K562 (cell line): Measurements from ENCODE around the gene DNAJC9. TPM values are rescaled to one million over a fixed set of nuclear protein-coding genes. Genes with fewer than 3 reads are reported as not detected.

ENCODE experiments used
- BDP1 ChIP-seq: IDR thresholded peaks from 3 replicates; pipeline ENCODE4 v1.6.1; 2011; ENCODE audit not compliant: insufficient read length, insufficient read depth
- CCAR2 ChIP-seq: fragments of 200-400 bp; formaldehyde crosslinking; IDR thresholded peaks from 2 replicates; pipeline ENCODE4 v1.6.1; 2017; ENCODE audit warnings: mild to moderate bottlenecking, low read depth, low read length
- ELF2 ChIP-seq: fragments of 250-450 bp; sonication (Bioruptor Pico); IDR thresholded peaks from 2 replicates; pipeline ENCODE4 v1.5.0; 2021; ENCODE audit warnings: mild to moderate bottlenecking
- ESRRB ChIP-seq: fragments of 250-450 bp; sonication (Bioruptor Pico); IDR thresholded peaks from 2 replicates; pipeline ENCODE4 v1.5.0; 2020; ENCODE audit warnings: mild to moderate bottlenecking, moderate library complexity, borderline replicate concordance
- ETV5 ChIP-seq: sonication (generic); formaldehyde crosslinking; IDR thresholded peaks from 2 replicates; pipeline ENCODE4 v1.4.0; 2020; ENCODE audit warnings: low read depth, mild to moderate bottlenecking, missing genetic modification reagents
- FOXA3 ChIP-seq, 2 experiments: fragments of 450-650 bp in 1 of 2; sonication (generic) in 1 of 2; formaldehyde crosslinking; IDR thresholded peaks in 1 of 2; conservative IDR thresholded peaks in 1 of 2; 2 replicates each; pipeline versions ENCODE4 v1.4.0 to v1.8.0; 2020 to 2022; ENCODE audit warnings: mild to moderate bottlenecking in 2 of 2, missing genetic modification reagents in 1 of 2
- GABPB1 ChIP-seq: sonication (generic); formaldehyde crosslinking; IDR thresholded peaks from 2 replicates; pipeline ENCODE4 v1.8.0; 2022; ENCODE audit warnings: mild to moderate bottlenecking, missing genetic modification reagents
- GATAD2B ChIP-seq: fragments of 450-650 bp; IDR thresholded peaks from 2 replicates; pipeline ENCODE4 v1.6.1; 2017; ENCODE audit warnings: mild to moderate bottlenecking, borderline replicate concordance
- GMEB1 ChIP-seq: fragments of 250-450 bp; sonication (Bioruptor Pico); IDR thresholded peaks from 2 replicates; pipeline ENCODE4 v1.4.0; 2020; ENCODE audit warnings: mild to moderate bottlenecking
- KLF6 ChIP-seq: fragments of 250-450 bp; sonication (Bioruptor Pico); IDR thresholded peaks from 2 replicates; pipeline ENCODE4 v1.4.0; 2020; ENCODE audit warnings: mild to moderate bottlenecking, moderate library complexity, borderline replicate concordance
- PHB2 ChIP-seq: fragments of 450-650 bp; IDR thresholded peaks from 2 replicates; pipeline ENCODE4 v1.6.1; 2017; ENCODE audit warnings: low read depth
- RBM14 ChIP-seq: fragments of 200-400 bp; formaldehyde crosslinking; IDR thresholded peaks from 2 replicates; pipeline ENCODE4 v1.6.1; 2018; ENCODE audit warnings: low read depth, mild to moderate bottlenecking, low read length, moderate library complexity, borderline replicate concordance; ENCODE audit not compliant: insufficient read depth
- RHOXF2B ChIP-seq: fragments of 250-450 bp; sonication (Bioruptor Pico); conservative IDR thresholded peaks from 2 replicates; pipeline ENCODE4 v1.5.1; 2021
- RNF219 ChIP-seq: fragments of 250-450 bp; sonication (Bioruptor Pico); IDR thresholded peaks from 2 replicates; pipeline ENCODE4 v1.5.0; 2022; ENCODE audit warnings: mild to moderate bottlenecking
- SNRNP70 ChIP-seq: fragments of 200-400 bp; formaldehyde crosslinking; optimal IDR thresholded peaks from 2 replicates; pipeline ENCODE3; 2017; ENCODE audit warnings: low read depth, low read length
- SRSF7 ChIP-seq: fragments of 200-400 bp; formaldehyde crosslinking; optimal IDR thresholded peaks from 2 replicates; pipeline ENCODE3; 2017; ENCODE audit warnings: mild to moderate bottlenecking, low read depth, low read length
- ZC3H8 ChIP-seq: fragments of 450-650 bp; IDR thresholded peaks from 2 replicates; pipeline ENCODE4 v1.6.1; 2017
- ZHX1 ChIP-seq: fragments of 150-350 bp; conservative IDR thresholded peaks from 2 replicates; pipeline ENCODE4 v1.6.1; 2014; ENCODE audit warnings: low read length
- ZKSCAN8 ChIP-seq: fragments of 200-800 bp; sonication (Bioruptor generic); IDR thresholded peaks from 2 replicates; pipeline ENCODE4 v1.6.1; 2016; ENCODE audit warnings: missing genetic modification characterization, missing compliant biosample characterization
- ZNF507 ChIP-seq: conservative IDR thresholded peaks from 2 replicates; pipeline ENCODE4 v1.6.1; 2017; ENCODE audit warnings: missing genetic modification characterization, missing compliant biosample characterization
- ZNF551 ChIP-seq: fragments of 250-450 bp; sonication (Bioruptor Pico); IDR thresholded peaks from 2 replicates; pipeline ENCODE4 v1.5.0; 2021; ENCODE audit warnings: mild to moderate bottlenecking, moderate library complexity
- ZNF583 ChIP-seq: fragments of 250-450 bp; sonication (Bioruptor Pico); IDR thresholded peaks from 2 replicates; pipeline ENCODE4 v1.4.0; 2020
- ZNF589 ChIP-seq: fragments of 200-800 bp; sonication (Bioruptor generic); IDR thresholded peaks from 2 replicates; pipeline ENCODE4 v1.6.1; 2016; ENCODE audit warnings: low read depth, missing genetic modification characterization, missing compliant biosample characterization
- ZNF764 ChIP-seq: fragments of 250-450 bp; sonication (Bioruptor Pico); IDR thresholded peaks from 2 replicates; pipeline ENCODE4 v1.4.0; 2020; ENCODE audit warnings: low read depth, mild to moderate bottlenecking, moderate library complexity
- polyA plus RNA-seq, 8 experiments: library from polyadenylated mRNA; depleted of rRNA in 4 of 8; stranded (reverse) in 5 of 8; unstranded in 3 of 8; fragments of >200 nt; fragmentation: Nextera tagmentation in 2 of 8; fragmentation: Illumina TruSeq in 1 of 8; extraction: Ambion mirVana in 2 of 8; extraction: Trizol in 1 of 8; gene quantifications; 2 replicates each; pipeline versions ENCODE4 v1.2.1 to v1.2.3, GENCODE V29; 2011 to 2014; ENCODE audit warnings: inconsistent platforms in 1 of 8, missing spikeins in 1 of 8
- total RNA-seq, 7 experiments: library from RNA; depleted of rRNA in 6 of 7; stranded (reverse); fragments of >200 nt in 6 of 7; fragmentation: Illumina TruSeq in 2 of 7; extraction: Trizol in 2 of 7; gene quantifications; 2 replicates each; pipeline versions ENCODE4 v1.2.1 to v1.2.3, GENCODE V29; 2011 to 2021; ENCODE audit warnings: low replicate concordance in 1 of 7

DNAJC9 gene
- total and polyA plus RNA-seq, 9 of the 15 experiments (the other 6 are each of a cell fraction or from before 2014, with no cell fraction given): 66.7 to 133 (median 102) TPM

- TF ChIP-seq KLF6 (CRISPR knock-in tag): no peak
- no peak for TF ChIP-seq CCAR2
- TF ChIP-seq ETV5 (CRISPR knock-in tag): peak; percentile 95
- TF ChIP-seq PHB2: peak; percentile 83
- TF ChIP-seq ZNF551 (CRISPR knock-in tag): no peak
- TF ChIP-seq ZHX1: no peak
- TF ChIP-seq GABPB1 (CRISPR knock-in tag): 0 out of 2 replicates have a peak, but pooled peaks have one; percentile 45
- no peak for TF ChIP-seq GMEB1
- no peak for TF ChIP-seq ESRRB (CRISPR knock-in tag)
- 0 out of 2 replicates have a peak, but pooled peaks have one; percentile 42 for TF ChIP-seq ZKSCAN8 (CRISPR knock-in tag)
- no peak for TF ChIP-seq RNF219
- TF ChIP-seq SRSF7: no peak
- no peak for TF ChIP-seq ZNF507
- no peak for TF ChIP-seq BDP1
- no peak for TF ChIP-seq RBM14
- peak; percentile 39 for TF ChIP-seq ZNF589
- no peak for TF ChIP-seq FOXA3 (CRISPR knock-in tag; conservative IDR thresholded peaks at IDR 0.05 in 1 of 2, IDR thresholded peaks at IDR 0.05 in 1 of 2)
- no peak for TF ChIP-seq RHOXF2B (CRISPR knock-in tag)
- no peak for TF ChIP-seq ZC3H8
- TF ChIP-seq SNRNP70: no peak
- TF ChIP-seq GATAD2B: peak; percentile 76; the same call in 1 of the 2 replicates
- no peak for TF ChIP-seq ZNF764
- TF ChIP-seq ELF2 (CRISPR knock-in tag): no peak
- no peak for TF ChIP-seq ZNF583 (CRISPR knock-in tag)
These were observed 2.1 kb downstream of the DNAJC9 start (continued) for GRCh38 chr10:73244866-73245477.
